Hepatocyte (in vitro differentiated cells): ENCODE results near the gene GPAT2.
"Not testable (repeated sequence)": the region's sequence is repeated elsewhere in the genome, so short reads cannot be mapped to it uniquely, and the experiment has no call there.

Source experiments
- CTCF ChIP-seq: fragments of 200-600 bp; sonication (generic); IDR thresholded peaks from 2 replicates; pipeline ENCODE4 v1.5.1; 2016; ENCODE audit warnings: antibody characterized with exemption, mild to moderate bottlenecking; ENCODE audit not compliant: poor library complexity
- EZH2 ChIP-seq: fragments of 200-600 bp; sonication (generic); IDR thresholded peaks from 2 replicates; pipeline ENCODE4 v1.6.1; 2016; ENCODE audit warnings: antibody characterized with exemption, mild to moderate bottlenecking, borderline replicate concordance
- EZH2phosphoT487 ChIP-seq: fragments of 200-600 bp; sonication (generic); IDR thresholded peaks from one replicate; pipeline ENCODE4 v1.6.1; 2018; ENCODE audit warnings: antibody characterized with exemption, mild to moderate bottlenecking, low read depth, moderate library complexity; ENCODE audit not compliant: unreplicated experiment, severe bottlenecking

DNA sequence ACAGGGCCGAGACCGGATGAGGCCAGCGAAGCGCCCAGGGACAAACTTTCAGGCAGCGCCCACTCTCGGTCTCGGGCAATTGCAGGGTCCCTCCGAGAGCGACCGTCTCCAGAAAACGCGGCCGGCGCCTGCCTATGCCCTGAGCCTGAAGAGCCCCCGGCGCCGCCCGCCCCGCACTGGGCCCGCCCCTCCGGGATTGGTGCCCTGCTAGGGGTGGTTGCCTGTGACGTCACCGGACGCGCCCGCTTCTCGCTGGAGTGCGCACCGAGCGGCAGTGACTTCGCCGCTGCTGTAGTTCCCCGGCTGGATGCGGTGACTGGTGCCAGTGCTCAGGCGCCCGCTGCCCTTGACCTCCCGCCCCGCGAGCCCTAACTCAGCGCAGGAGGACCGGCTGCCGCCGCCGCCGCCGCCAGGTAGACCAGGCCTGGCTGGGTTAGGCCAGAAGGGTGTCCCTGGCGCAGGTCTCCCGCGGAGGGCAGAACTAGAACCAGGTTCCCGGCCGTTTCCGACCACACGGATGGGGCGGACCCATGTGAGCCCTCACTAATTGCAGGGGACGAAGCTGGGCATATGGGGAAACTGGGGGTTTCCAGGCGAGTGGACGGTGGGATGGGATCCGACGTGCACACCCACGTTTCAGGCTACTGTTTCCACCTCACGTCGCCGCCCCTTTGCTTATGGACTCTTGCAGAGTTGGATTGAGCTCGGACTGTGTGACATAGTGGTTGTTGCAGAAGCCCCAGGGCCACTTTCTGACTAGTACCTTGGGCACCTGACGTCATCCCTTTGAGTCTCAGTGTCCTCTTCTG, 24.2 kb downstream of the GPAT2 start:
- TF ChIP-seq CTCF, EZH2, EZH2phosphoT487: not testable (repeated sequence)
